Activated CD8-positive, alpha-beta memory T cell treated with anti-CD3 and anti-CD28 coated beads for 48 hours (primary cell): ENCODE measurements around the gene KANSL1L.

Experiments used
- DNase-seq, 3 experiments: peaks; one replicate each; pipeline ENCODE4 v3.0.0-alpha.2; 2020; ENCODE audit warnings: low read depth in 2 of 3, low spot score in 2 of 3

The KANSL1L gene

DNA sequence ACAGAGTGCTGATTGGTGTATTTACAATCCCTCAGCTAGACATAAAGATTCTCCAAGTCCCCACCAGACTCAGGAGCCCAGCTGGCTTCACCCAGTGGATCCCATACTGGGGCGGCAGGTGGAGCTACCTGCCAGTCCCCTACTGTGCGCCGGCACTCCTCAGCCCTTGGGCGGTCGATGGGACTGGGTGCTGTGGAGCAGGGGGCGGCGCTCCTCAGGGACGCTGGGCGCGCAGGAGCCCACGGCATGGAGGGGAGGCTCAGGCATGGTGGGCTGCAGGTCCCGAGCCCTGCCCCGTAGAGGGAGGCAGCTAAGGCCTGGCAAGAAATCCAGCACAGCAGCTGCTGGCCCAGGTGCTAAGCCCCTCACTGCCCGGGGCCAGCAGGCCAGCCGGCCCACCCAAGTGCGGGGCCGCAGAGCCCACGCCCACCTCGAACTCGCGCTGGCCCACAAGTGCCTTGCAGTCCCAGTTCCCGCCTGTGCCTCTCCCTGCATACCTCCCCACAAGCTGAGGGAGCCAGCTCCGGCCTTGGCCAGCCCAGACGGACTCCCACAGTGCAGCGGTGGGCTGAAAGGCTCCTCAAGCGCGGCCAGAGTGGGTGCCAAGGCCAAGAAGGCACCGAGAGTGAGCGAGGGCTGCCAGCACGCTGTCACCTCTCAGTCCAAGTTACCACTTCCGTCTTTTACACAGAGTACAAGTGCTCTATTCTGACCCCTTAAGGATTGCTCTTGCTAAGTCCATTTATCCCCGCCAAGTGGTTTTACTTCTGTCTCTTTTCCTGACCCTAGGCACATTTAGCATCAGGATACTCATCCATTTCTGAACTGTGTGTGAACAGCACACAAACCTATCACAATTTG lies 170.5 kb downstream of the KANSL1L start:
- no peak for DNase-seq

DNA sequence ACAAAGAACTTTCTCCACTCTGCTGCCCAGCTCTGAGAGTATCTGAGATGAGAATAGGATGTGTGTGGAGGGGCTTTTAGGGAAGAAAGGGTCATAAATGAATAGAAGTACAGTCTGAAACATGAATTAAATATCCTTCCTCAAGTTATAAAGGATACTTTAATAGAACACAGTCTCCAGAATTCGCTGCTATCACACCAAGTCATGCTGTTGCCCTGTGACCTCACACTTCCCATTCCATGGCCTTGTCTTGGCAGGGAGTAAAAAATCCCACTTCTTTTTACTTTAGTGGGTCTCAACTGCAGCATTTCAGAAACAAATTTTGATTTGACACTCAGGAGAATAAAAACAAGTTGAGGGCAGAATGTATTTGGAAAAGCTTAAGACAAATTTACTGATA lies 172.6 kb downstream of the KANSL1L start:
- DNase-seq, result no peak

DNA sequence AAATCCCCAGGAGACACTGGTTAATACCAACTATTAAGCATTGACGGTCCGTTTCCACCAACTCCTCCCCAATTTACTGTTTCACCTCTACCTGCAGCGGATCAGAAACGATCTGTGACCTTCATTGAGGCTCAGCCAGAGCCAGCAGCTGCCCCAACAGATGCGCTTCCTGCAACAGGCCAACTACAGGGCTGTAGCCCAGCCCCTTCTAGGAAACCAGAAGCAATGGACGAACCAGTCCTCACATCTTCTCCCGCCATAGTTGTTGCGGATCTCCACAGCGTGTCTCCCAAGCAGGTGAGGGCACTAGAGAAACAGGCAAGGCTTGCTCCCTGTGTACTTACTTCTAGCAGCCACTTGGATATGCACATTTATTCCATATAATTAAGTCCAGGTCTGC lies 177.2 kb downstream of the KANSL1L start:
- no peak for DNase-seq

DNA sequence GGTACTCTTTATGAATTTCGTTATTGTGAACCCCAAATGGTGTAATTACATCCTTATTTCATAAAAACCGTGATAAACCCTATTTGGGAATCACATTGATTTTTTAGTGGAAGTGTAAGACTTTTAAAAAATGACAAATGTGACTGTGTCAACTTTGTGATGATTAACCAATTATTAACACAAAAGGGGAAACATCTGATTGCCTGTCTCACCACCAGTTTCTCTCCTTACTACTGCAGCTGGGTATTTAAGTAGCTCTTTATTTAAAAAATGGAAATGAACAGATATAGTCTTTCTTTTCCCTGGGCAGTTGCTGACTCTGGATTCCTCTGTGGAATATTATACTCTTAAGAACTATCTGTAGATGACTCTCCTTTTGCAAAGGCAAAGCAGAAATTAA lies 180.4 kb downstream of the KANSL1L start:
- no peak for DNase-seq

DNA sequence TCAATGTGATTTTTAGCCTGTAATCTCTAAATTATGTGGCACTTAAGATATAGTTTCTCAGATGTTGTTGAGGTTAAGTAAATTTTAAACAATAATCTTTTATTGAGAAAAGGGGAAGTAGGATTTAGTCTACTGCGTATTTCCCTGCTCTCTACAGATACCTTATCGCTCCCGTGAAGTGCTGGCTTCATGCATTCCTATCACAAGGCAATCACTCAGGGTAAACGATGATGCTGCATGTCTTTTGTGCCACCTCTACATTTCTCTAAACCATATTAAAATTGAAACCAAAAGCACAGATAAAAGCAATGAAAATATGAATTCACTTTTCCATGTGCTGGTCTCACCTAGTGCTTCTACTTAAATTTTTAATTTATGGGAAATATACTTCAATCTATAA lies 183.2 kb downstream of the KANSL1L start:
- no peak for DNase-seq

DNA sequence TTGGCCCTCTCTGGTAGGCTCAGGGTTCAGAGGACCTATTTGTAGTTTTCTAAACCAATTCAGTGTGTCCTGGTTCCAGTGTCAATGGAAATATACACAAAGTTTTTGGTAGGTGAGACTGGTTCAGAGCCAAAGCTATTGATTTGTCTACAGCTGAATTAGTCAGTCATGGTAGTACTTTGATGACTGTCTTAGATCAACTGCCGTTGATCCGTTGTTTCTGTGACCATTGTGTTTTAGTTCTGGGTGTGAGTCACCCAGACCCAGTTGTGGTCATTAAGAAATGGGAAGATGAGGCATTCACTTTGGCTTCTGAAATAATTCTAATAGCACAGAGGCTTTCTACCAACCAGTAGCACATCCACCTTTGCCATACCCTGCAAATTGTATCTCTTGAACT lies 184.8 kb downstream of the KANSL1L start:
- no peak for DNase-seq

DNA sequence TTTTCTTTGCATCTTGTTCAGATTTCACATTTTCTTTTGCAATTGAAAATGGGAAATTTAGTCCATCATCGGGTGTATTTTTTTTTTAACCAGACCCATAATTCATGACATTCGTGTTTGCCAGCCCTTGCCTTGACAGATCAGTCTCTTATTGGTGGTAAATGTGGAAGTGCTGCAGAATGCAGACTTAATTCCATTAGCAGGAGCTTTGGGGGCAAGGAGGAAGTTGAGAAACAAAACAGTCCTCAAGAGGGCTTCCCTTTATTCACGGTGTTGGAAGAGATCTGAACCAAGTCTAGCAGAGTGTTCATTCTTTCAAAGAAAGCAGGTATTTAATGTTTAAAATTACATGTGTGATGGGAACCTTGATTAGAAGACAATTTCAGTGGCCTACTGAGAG lies 185.3 kb downstream of the KANSL1L start:
- no peak for DNase-seq

DNA sequence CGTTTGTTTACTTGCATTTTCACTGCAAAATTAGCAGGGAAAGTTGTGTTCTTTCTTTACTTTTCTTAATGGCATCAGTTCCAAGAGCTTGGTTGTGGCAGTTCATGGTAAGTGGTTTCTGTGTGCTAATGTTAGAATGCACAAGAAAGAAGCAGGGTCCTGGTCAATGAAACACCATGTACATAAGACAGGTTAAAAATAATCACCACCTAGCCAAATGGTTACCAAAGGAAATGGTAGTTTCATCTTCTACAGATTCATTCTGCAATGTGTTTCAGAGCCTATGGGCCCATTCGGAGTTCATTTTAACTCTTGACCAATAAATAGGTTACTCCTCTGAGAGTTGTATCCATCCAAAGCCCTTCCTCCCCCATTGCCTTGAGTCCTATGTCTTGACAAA lies 186.9 kb downstream of the KANSL1L start:
- DNase-seq, result no peak

DNA sequence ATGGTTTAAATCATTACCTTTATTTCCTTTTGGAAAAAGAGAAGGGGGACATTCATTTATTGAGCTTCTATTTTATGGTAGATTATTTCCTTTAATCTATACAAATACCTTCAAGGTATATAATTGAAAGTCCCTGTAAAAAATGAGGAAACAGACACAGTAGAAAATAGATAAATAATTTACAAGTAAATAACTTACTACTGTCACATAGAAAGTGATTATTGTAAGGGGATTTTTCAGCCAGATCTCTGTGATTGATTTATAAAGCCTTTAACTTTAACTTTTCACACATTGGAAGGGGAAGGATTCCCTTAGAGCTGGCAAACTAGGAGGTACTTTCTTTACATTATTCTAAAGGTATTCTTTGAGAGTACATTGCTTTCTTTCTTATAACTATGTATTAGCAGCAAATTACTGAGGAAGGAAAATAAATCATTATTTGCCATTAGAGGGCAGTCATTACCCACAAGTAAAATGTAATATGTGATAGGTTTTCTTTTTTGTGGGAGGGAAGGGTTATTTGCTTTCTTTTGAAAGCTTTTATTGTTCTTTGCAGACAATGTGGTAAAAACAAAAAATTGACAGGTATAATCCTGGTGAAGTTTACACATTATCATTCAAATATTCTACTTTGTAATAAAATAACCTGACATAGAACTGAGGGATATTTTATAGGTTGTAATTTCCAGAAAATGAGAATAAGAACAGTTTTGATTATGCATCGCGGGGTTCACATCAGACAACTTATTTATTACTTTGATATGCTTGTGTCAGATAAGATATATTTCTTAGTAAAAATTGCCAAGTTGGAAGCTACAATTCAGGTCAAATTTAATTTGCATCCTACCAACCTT lies 193.6 kb downstream of the KANSL1L start:
- DNase-seq, result no peak

DNA sequence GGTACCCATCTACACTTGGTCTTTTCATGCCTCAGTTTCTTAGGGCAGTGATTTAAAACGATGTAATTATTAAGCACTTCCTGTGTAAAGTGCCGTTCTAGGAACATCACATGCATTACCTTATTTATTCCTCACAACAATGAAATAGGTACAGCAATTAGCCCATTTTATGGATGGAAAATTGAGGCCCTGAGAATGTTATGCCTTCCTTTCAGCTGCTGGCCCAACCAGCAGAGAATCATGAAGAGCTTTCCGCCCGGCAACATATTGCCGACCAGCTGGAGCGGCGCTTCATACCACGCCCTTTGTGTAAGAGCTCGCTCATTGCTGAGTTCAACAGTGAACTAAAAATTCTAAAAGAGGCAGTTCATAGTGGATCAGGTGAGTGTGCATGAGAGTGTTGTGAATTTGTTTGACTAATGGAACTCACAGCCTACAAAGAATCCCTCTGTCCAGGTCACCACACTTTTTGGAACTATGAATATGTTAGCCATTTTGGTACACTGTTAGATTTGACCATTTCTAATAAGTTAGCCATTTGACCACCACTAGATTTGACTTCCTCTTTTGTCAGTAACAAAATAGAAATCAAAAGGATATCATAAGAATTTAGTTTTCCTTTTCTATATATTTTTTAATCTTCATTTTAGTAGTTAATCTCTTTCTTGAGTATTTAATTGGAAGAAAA lies 194.4 kb downstream of the KANSL1L start:
- no peak for DNase-seq

DNA sequence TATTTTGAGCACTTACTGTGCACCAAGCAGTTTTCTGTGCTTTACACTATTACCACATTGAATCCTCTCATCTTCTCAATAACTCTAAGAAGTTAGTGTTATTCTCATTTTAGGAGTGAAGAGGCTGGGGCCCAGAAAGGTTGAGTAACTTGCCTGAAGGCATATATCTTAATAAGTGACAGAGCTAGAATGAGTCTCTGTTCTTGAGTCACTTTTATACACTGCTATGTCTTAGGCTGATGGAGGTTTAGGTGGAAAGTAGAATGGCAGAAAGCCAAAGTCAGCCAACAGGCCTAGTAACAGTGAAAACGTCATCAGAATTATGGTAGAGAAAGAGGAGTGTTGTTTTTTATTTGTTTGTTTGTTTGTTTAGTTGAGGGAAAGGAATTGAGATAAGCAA lies 196.6 kb downstream of the KANSL1L start:
- DNase-seq, result no peak

DNA sequence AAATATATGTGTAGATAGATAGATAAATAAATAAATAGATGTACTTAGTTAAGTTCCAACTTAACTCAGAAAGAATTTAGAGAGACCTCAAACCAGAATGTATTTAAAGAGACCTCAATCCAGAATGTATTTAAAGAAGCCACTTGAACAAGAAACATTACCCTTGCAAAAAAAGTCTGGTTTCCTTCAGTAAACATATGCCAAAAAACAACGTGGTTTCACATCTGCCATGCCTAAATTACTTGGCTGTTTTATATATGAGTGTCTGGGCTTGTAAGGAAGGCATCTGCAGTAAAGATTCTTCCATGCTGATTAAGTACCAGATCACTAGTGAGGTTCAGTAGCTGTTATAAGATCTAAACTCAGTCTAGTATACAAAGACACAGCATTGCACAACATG lies 197.9 kb downstream of the KANSL1L start:
- no peak for DNase-seq
